HL-60 (cell line): ENCODE results near the gene RILPL2.

Experiments
- DNase-seq, 2 experiments: peaks; one replicate each; pipeline ENCODE4 v3.0.0-alpha.2; 2010 to 2020; ENCODE audit warnings: low read depth in 1 of 2, low spot score in 1 of 2
- H3K27ac ChIP-seq: fragments of 250-450 bp; sonication (Bioruptor Pico); replicated peaks from 2 replicates; pipeline ENCODE4 v1.5.1; 2020; ENCODE audit warnings: mild to moderate bottlenecking, moderate library complexity
- H3K27me3 ChIP-seq: fragments of 250-450 bp; sonication (Bioruptor Pico); 2 replicates; pipeline ENCODE4 v1.5.1; 2021; ENCODE audit warnings: mild to moderate bottlenecking, moderate library complexity; ENCODE audit not compliant: insufficient read depth, poor library complexity, severe bottlenecking
- H3K4me3 ChIP-seq: replicated peaks from 2 replicates; pipeline ENCODE4 v1.5.1; 2011; ENCODE audit warnings: mild to moderate bottlenecking, control low read depth, low read length; ENCODE audit not compliant: insufficient read depth
- CTCF ChIP-seq: IDR thresholded peaks from one replicate; pipeline ENCODE4 v1.5.1; 2011; ENCODE audit warnings: low read length, control low read depth, inconsistent platforms; ENCODE audit not compliant: insufficient read depth
- GABPA ChIP-seq: IDR thresholded peaks from 2 replicates; pipeline ENCODE4 v1.6.1; 2012; ENCODE audit warnings: low read depth
- POLR2AphosphoS5 ChIP-seq: IDR thresholded peaks from 2 replicates; pipeline ENCODE4 v1.6.1; 2012; ENCODE audit warnings: low read depth
- REST ChIP-seq: IDR thresholded peaks from 2 replicates; pipeline ENCODE4 v1.6.1; 2012; ENCODE audit warnings: low read depth; ENCODE audit not compliant: insufficient replicate concordance
- SPI1 ChIP-seq: IDR thresholded peaks from 2 replicates; pipeline ENCODE4 v1.6.1; 2012; ENCODE audit warnings: low read depth, mild to moderate bottlenecking, borderline replicate concordance
- long read RNA-seq: library from polyadenylated mRNA; unstranded; transcript quantifications from one replicate; pipeline ENCODE4 v2.0.0, GENCODE V29; 2020

The RILPL2 gene
- long read RNA-seq, full-length matches to known transcripts, result 317 of 388 reads
- long read RNA-seq, partial matches to known transcripts, result 4 of 388 reads
- long read RNA-seq, other reads (novel, unspliced or antisense), result 67 of 388 reads

- DNase-seq, result peak; percentile 98 to 99
- H3K27me3 ChIP-seq, result no peaks in the 10 kb centered on the region
- TF ChIP-seq REST, result peak; percentile 39
- TF ChIP-seq CTCF, result no peak
- peak; percentile 66; the same call in 1 of the 2 replicates for TF ChIP-seq SPI1
- peak; percentile 78 for TF ChIP-seq GABPA
- TF ChIP-seq POLR2AphosphoS5, result peak; percentile 92
- H3K27ac ChIP-seq, result peak within 1 kb of the TSS; percentile 96
- H3K4me3 ChIP-seq, result peak within 1 kb of the TSS; percentile 81
These were observed at the start of gene RILPL2 for GRCh38 chr12:123436017-123436964. RILPL2 (minus strand) TSS chr12:123436684; CDS start chr12:123436420, 264 bp downstream.

- TF ChIP-seq CTCF (no peak), GABPA (no peak), SPI1 (no peak), REST (no peak), POLR2AphosphoS5 (no peak)
These were observed 49.3 kb upstream of the RILPL2 start for GRCh38 chr12:123485756-123486155.

GRCh38 chr12:123483602-123484248 is 47.2 kb upstream of the RILPL2 start:
- Histone ChIP-seq H3K27me3 (no peaks in the 10 kb centered on the region), H3K27ac (no peak overlapping the region), H3K4me3 (no peak overlapping the region)
- no peak for DNase-seq
- no peak for TF ChIP-seq CTCF

More at GRCh38 chr12:123485756-123486155, 49.3 kb upstream of the RILPL2 start:
- no peaks in the 10 kb centered on the region for H3K27me3 ChIP-seq
- H3K27ac ChIP-seq, result no peak overlapping the region
- H3K4me3 ChIP-seq, result no peak overlapping the region
- no peak for DNase-seq
